T-helper 22 cell (primary cell): ENCODE data around the gene DSTYK.

Source experiments
- DNase-seq: peaks from one replicate; pipeline ENCODE4 v3.0.0-alpha.2; 2020; ENCODE audit warnings: low read depth

The DSTYK gene

GRCh38 chr1:205124726-205125125 is 86.8 kb downstream of the DSTYK start:
- DNase-seq = no peak

- DNase-seq = no peak
Measured at GRCh38 chr1:205122489-205122882, 89.0 kb downstream of the DSTYK start.

GRCh38 chr1:205121660-205122488 is 89.6 kb downstream of the DSTYK start, which contains the start of gene RBBP5:
Gene RBBP5 (minus strand): TSS chr1:205121978. CDS start chr1:205121873, 105 bp downstream.
- peak; percentile 90 for DNase-seq

GRCh38 chr1:205118752-205119151 is 92.8 kb downstream of the DSTYK start:
- DNase-seq = no peak

- no peak for DNase-seq
Measured at GRCh38 chr1:205111354-205111753, 100.1 kb downstream of the DSTYK start.

GRCh38 chr1:205109711-205110110 is 101.8 kb downstream of the DSTYK start:
- DNase-seq = no peak

GRCh38 chr1:205109269-205109668 is 102.2 kb downstream of the DSTYK start:
- DNase-seq = no peak

GRCh38 chr1:205108464-205108863 is 103.0 kb downstream of the DSTYK start:
- DNase-seq = no peak

- DNase-seq = no peak
Measured at GRCh38 chr1:205107327-205107726, 104.2 kb downstream of the DSTYK start.

- no peak for DNase-seq
Measured at GRCh38 chr1:205102404-205102803, 109.1 kb downstream of the DSTYK start.

- no peak for DNase-seq
Measured at GRCh38 chr1:205098242-205098641, 113.3 kb downstream of the DSTYK start.

GRCh38 chr1:205095422-205095821 is 116.1 kb downstream of the DSTYK start:
- no peak for DNase-seq
